AG09319 (cell line): ENCODE results near the gene SH3GL2.

Source experiments
- DNase-seq: peaks from one replicate; pipeline ENCODE4 v3.0.0-alpha.2; 2010; ENCODE audit warnings: low read depth; ENCODE audit errors: extremely low read depth
- TF ChIP-seq, protein P1 (sequence below): IDR thresholded peaks from 2 replicates; pipeline ENCODE4 v1.5.1; 2011; ENCODE audit warnings: low read depth, mild to moderate bottlenecking, inconsistent platforms, low read length, moderate library complexity

SH3GL2 gene

DNA sequence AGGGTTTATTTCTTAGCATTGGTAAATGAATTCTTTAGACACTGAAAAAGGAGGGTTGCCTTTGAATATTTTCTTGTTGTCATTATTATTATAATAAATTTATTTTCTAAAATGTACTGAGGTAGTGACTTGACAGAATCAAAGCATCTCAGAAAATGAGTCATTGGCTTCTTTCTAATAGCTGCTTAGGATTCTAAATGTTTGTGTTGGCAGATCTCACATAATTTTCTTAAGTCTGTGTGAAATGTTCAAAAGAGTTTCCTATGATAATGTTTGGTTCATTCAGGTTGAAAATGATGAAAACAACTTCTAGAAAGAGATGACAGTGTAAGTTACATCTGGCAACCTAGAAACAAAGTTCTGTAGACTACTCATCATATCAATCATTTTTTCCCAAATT lies 69.7 kb downstream of the SH3GL2 start:
- TF ChIP-seq, protein P1, sequence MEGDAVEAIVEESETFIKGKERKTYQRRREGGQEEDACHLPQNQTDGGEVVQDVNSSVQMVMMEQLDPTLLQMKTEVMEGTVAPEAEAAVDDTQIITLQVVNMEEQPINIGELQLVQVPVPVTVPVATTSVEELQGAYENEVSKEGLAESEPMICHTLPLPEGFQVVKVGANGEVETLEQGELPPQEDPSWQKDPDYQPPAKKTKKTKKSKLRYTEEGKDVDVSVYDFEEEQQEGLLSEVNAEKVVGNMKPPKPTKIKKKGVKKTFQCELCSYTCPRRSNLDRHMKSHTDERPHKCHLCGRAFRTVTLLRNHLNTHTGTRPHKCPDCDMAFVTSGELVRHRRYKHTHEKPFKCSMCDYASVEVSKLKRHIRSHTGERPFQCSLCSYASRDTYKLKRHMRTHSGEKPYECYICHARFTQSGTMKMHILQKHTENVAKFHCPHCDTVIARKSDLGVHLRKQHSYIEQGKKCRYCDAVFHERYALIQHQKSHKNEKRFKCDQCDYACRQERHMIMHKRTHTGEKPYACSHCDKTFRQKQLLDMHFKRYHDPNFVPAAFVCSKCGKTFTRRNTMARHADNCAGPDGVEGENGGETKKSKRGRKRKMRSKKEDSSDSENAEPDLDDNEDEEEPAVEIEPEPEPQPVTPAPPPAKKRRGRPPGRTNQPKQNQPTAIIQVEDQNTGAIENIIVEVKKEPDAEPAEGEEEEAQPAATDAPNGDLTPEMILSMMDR: no peak
- no peak for DNase-seq

DNA sequence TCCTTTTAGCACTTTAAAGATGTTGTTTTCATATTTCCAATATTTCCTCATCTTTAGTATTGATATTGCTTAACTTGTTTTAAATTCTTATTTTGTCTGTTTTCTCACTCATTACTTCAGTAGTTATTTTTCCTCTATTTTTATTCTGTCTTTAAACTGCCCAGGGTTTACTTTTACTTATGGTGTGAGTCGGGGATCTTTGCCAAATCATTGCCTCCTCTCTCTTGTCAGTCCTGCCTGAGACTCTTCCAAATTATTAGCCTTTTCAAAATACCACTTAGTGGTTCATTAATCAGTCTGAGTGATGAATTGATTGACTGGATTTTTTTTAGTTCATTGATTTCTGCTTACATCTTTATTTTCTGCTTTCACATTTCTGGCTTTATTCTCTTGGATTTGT lies 72.9 kb downstream of the SH3GL2 start:
- TF ChIP-seq, protein P1: no peak
- DNase-seq: no peak

DNA sequence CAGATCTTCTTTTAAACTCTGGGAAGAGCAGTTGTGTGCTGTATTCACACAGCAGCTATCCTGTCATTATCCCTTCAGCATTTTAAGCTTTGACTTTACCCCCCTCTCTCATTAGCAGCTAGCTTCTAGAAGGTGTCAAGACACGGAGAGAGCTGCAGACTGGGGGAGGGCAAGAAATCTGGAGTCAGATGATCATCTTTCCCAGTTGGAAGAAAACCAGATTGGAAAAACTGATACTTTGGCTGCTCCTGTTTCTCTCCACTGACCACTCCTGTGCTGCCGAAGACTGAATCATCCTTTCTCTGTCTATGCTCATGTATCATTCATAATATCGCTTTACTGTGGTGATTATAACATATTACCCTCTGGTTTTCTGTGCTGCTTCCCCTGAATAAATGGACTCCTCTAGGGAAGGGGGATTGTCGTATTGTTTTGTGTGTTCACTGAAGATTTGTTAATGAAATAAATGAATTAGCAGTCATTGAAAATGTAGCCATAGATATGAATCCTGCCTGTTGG lies 75.1 kb downstream of the SH3GL2 start:
- TF ChIP-seq, protein P1: no peak
- DNase-seq: no peak

DNA sequence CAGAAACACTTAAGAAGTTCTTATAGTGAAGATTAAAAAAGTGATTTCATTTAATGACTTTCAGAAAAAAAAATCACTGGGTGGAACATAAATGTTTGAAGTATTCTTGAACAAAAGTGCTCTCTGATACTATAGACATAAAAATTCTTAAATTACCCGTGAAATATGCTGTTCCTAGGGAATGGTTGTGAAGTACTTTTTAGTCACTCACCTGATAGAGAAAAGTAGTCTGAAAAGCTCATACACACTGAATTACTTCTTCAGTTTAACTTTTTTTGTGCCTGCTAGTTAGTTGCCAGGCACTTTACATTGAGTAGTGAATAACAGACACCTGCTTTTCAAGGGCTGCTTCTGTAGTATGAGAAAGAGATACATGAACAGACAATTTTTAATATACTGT lies 78.0 kb downstream of the SH3GL2 start:
- no peak for DNase-seq
- TF ChIP-seq, protein P1: no peak

DNA sequence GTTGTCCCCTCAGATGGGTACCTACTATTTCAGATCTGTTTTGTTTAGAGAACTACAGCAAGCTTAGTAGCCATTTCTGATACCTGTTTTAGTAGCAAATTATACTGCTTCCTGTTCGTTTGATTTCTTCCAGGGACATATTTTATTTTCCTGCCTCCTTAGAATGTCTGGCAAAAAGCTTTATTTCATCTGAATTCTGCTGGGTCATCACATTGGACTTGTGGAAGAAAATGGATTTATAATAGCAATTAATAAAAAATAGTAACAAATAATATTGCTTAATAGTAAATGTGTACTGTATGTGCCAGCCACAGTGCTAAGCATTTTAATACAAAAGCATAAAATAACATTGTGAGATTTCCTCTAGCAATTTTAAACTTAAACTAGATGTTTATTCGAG lies 79.4 kb downstream of the SH3GL2 start:
- TF ChIP-seq, protein P1: no peak
- no peak for DNase-seq

DNA sequence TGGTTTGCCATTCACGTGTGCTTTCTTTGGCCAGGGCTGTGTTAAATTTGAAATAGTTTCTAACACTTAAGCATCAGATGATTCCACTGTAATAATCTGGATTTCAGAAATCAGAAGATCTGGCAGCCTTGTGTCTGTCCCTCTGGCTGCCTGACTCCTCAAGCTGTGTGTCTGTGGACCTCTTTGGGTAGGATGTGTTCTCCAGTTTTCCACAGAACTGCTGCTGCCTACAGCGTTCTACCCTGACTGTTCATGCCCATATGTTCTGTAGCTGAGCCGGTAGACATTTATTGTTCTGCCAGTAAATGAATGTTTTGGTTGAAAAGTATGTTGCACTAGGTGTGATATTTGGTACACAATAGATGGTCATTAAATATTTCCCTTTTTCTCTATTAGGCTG lies 81.3 kb downstream of the SH3GL2 start:
- no peak for DNase-seq
- TF ChIP-seq, protein P1: no peak

DNA sequence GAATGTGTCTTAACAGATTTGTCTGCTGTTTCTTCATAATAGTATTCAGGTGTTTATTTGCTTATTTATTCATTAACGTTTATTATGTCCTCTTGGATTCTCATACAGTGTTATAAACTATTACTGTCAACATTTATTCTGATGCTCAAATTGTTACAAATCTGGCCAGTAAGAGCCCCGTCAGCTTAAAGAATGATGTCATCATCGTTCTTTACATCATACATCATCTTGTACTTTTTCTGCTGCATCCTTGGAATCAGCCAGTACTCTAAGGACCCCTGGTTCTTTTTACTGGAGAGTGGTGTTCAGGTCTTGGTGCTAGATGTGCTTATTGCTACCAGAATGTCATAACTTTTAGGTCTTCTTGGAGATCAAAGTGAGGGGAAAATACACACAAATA lies 86.6 kb downstream of the SH3GL2 start:
- no peak for DNase-seq
- TF ChIP-seq, protein P1: no peak
